ENCODE results near the gene C1QTNF1.
"Not testable (repeated sequence)": the region's sequence is repeated elsewhere in the genome, so short reads cannot be mapped to it uniquely, and the experiment has no call there.

The C1QTNF1 gene

DNA sequence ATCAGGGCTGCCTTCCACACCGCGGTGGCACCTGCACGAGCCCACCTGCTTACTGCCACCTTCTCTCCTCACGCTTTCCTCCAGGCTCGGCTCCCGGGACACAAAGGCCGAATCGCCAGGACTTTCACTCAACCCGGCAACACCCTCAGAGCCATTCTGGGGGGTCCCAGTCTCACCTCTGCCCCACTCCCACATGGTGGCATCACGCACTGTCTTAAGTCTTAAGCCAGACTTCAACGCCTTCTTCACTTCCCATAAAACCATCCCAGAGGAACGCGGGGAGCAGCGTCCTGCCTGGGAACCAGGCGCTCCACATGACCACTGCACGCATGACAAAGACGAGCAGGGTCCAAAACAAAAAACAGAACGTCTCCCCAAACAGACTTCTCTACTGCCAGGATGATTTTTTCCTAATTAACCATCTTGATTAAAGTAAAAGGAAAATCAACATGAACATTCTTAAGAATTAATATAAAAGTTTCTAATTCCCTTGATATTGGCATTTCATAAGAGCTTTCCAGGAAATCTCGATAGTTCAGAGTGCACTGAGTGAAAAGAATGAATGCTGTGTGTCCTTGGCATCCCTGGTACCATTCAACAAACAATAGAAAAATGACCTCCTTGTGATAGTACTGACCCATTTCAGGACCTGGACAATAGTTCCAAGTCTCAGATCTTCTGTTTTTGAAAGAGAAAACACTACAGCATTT, 17.0 kb upstream of the C1QTNF1 start:
- no peak for DNase-seq

DNA sequence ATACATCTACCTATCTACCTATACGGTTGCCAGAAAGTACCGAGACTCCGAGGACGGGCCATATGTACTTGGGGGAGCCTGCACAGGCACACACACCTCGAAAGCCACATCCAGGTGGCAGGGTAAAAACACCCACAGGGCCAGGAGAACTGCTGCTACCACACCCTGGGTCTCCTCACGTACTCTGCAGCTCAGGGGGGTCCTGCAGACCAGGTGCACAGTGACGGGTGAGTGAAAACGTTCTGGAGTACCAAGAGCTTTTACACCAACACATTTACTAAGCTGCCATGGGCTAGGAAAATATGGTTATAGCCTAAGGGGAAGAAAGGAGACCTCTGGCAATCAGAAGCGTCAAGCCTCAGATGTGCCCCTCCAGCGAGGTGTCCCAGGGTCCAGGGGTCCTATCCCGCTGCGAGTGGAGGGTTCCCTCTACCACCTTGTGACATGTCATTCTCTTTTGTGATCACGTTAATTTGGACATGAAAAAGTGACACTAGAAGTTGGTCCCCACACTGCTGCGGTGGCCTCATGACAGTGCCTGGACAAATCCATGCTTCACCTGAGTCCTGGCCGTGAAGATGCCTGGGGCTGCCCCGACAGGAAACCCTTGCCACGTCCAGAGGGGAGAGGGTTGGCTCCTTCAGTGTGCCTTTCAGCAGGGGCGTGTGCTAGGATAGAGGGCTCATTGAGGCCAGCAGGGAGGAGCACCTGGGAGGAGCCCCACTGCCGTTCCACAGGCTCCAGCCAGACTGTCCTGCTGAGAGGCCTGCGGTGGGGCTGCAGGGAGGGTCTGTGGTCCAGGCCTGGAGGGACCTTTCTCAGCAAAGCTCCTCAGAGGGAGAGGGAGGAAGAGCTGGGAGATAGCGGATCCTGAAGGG, 16.2 kb upstream of the C1QTNF1 start:
- DNase-seq: no peak

DNA sequence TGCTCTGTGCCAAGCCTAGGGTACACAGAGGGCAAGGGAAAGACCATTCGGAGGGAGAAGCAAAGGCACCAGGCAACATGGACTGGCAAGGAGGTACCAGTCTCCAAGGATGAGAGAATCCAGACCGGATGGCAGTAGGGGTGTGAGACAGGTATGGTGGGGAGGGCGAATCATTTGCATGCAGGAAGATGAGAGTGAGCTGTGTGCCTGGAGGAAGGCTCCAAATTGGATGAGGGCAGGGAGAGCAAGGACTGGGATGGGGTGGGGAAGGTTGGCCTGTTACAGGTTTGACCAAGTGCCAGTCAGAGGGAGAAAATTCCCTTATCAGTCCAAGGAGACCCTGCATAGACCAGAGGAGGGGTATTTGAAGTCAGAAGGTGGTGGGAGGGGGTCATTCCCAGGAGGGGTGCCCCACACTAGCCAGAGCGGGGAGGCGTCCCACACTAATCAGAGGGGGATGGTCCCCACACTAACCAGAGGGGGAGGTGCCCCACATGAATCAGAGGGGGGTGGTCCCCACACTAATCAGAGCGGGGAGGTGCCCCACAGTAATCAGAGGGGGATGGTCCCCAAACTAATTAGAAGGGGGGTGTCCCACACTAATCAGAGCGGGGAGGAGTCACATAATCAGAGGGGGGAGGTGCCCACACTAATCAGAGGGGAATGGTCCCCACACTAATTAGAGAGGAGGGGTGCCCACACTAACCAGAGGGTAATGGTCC, 15.1 kb upstream of the C1QTNF1 start:
- DNase-seq: no peak

DNA sequence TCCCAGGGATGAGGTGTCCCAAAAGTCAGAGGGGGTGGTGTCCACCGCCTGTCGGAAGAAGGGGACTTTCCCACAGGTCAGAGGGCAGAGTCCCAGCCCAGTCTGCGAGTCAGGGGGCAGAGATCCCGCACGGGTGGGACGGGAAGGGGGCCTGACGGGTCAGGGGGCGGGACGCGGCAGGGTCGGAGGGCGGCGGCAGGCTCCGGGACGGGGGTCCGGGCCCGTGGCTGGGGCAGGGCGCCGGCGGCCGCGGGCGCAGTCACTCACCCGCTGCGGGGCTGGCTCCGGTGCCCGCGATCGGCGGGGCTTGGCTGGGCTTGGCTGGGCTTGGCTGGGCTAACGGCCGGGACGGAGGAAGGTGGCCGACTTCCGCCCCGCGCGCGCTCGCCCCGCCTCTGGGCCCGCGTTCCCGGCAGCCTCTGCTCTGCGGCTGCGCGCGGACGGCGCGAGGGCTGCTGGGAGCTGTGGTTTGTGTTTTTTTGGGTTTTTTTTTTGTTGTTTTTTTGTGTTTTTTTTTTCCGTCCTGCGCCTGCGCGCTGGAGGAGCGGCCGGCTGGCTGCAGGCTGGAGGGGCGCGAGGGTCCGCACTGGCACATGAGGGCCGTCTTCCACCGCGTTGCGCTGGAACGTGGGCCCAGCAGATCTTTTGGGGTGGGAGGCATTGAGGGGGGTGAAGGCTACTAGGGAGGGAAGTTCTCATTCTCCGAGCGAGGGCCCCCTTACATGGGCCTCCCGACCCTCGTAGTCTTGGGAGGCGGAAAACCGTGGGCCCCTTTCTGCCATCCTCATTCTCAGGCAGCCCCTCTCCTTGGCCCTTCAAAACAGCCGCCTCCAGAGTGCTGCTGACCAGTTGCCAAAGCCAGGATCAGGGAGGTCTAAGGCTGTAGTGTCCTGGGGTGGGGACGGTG, 14.3 kb upstream of the C1QTNF1 start, which contains the start of gene CANT1:
Gene CANT1, minus strand, starts transcription at position 368 of the 907 bp plus-strand sequence. CDS start 12,142 bp downstream, outside the sequence.
- DNase-seq: peak; percentile 75

DNA sequence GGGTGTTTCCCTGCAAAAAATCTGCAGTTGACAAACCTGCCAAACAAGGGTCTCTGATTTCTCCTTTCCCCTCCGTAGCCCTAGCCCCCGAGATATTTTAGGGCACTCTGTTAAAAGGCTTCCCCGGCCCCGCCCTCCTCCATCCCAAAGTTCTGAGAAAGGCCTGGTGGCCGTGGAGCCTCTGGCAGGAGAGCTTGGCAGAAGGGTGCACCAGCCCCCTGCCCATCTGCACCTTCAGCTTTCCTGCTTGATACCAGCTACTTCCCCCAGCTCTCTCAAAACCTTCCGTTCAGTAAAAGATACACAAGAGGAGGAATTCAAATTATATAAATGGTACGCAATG, 13.7 kb upstream of the C1QTNF1 start:
- no peak for DNase-seq

DNA sequence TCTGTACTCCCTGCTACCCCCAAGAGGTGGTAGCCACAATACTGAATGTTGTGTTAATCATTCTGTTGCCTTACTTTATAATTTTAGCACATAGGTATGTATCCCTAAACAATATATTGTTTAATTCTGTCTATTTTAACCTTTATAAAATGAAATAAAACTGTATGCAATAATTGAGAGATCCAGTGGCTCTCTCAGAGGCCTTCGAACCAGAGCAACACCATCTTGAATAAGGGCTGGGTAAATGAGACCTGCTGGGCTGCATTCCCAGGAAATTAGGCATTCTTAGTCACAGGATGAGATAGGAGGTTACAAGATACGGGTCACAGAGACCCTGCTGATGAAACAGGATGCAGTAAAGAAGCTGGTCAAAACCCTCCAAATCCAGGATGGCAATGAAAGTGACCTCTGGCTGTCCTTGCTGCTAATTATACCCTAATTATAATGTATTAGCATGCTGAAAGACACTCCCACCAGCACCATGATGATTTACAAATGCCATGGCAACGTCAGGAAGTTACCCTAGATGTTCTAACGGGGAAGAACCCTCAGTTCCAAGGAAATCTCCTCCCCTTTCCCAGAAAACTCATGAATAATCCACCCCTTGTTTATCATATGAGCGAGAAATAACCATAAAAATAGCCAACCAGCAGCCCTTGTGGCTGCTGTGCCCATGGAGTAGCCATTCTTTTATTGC, 12.4 kb upstream of the C1QTNF1 start:
- no peak for DNase-seq

DNA sequence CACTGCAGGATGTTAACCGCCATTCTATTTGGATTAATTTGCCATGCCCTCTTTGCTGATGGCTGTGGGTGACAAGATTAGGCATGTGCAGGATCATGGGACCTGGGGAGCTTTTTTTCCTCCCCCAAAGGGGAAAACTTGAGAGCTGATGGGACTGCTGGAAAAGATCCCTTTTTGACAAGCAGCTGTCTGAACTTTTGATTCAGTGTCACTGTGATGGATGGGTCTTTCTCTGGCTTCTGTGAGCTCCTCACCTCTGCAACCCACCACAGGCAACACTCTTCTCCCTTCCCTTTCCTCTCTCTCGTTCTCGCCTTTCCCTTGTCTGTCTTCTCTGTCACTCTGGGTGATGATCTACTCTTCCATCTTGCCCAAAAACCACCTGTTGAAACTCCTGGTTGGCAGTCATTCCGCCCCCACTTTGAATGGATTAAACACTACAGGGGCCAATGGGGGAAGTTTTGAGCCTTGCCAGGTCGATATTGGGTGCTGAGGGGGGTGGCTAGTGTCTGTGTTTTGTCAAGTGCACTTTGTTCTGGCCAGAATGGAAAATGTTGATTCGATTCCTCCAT, 11.3 kb upstream of the C1QTNF1 start:
- no peak for DNase-seq

DNA sequence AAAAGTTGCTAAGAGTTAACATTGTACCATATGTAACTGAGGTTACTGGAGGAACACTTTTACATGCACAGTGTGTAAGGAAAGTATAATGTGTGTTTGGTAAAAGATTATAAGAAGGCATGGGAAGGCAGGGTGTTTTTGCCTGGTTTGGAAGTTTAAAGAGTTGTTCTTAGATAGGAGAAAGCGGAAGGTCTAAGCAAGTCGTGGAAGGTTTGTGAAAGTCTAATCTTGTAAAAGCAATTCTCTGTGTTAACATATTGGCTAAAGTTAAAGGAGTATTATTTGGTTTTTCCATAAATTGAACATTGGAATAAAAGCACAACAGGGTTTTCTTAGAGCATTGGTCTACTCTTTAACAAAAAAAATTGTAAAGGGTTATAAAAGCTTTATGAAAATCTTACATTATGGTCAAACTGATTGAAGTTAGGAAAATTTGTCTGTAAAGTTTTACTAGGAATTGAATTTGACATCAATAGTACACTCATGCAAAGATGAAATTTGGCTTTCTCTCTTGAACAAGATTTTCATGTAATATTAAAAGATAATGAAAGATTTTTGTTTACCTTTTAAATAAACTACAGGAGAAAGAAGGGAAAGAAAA, 9.7 kb upstream of the C1QTNF1 start:
- DNase-seq: no peak

DNA sequence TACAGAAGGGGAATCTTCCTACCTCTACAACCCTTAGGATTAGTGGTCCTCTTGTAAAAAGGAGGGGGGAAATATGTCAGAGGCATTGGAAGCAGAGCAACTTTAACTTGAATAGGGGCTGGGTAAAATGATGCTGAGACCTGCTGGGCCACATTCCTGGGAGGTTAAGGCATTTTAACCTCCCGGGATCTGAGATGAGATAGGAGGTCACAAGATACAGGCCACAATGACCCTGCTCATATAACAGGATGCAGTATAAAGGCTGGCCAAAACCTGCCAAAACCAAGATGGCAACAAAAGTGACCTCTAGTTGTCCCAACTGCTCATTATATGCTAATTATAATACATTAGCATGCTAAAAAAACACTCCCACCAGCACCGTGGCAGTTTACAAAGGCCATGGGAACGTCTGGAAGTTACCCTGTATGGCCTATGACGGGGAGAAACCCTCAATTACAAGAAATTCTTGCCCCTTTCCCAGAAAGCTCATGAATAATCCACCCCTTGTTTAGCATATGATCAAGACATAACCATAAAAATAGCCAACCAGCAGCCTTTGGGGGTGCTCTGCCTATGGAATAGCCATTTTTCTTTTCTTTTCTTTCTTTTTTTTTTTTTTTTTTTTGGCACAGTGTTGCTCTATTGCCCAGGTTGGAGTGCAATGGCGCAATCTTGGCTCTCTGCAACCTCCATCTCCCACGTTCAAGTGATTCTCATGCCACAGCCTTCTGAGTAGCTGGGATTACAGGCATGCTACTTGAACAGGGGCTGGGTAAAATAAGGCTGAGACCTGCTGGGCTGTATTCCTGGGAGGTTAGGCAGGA, 6.2 kb upstream of the C1QTNF1 start:
- no peak for DNase-seq

DNA sequence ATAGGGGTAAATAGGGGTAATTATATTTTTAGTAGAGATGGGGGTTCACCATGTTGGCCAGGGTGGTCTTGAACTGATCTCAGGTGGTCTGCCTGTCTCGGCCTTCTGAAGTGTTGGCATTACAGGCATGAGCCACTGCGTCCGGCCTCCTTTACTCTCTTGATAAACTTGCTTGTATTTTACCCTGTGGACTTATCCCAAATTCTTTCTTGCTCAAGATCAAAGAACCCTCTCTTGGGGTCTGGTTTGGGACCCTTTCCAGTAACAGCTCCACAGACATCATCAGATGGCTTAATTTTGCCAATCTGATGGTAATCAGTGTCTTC, 5.6 kb upstream of the C1QTNF1 start:
- no peak for DNase-seq

DNA sequence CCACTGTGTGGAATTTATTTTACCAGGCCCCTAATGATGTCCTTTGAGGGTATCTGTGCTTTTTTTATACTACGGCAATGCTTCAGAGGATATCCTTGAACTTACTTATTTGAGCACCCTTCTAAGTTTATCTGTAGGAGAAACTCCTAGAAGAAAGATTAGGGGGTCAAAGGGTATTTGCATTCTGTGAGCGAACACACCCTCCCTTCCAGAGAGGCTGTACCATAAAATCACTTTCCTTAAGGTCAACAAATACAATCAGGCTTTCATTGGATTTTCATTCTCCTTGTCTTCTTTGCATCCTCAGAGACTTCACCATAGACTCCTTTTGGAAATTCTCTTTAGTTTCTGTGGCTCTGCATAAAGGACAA, 4.7 kb upstream of the C1QTNF1 start:
- DNase-seq: no peak

DNA sequence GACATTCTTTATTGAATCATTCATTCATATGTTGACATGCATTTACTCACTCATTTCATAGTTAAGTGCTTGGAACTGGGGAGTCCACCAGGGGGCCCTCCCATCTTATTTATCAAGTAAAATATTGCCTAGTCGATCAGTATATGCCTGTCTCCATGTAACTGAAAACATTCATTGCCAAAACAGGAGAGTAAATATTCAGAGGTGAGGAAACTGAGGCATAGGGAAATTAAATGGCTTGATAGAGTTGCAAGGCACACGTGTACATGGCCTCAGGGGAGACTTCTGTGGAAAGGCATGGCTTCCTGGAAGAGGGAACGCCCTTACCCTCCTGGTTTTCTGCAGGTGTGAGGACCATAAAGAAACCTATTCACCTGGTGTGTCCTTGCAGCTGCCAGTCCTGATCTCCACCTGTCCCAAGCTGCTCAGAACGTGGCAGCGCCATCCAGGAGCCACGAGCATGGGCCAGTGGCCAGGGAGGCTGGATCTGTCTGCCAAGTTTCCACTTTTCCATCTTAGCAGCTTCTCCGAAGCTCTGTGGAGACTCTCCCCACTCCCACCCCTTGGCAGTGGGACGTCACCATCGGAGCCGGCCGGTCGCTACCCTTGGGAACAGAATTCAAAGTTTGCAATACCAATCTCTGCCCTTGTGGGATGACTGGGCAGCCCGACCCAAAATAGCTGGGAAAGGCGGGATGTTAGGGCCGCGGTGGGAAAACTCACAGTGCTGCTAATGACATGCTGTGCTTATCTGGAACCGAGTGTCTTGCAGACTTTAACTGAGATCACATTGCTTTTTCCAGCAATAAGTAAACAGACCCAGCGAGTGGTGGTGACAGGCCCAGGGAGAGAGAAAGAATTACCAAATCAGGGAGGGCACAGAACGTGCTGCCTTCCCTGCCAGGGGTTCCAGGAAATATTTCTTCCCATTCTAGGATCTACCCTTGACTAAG, 4.1 kb upstream of the C1QTNF1 start:
- peak; percentile 39 for DNase-seq

DNA sequence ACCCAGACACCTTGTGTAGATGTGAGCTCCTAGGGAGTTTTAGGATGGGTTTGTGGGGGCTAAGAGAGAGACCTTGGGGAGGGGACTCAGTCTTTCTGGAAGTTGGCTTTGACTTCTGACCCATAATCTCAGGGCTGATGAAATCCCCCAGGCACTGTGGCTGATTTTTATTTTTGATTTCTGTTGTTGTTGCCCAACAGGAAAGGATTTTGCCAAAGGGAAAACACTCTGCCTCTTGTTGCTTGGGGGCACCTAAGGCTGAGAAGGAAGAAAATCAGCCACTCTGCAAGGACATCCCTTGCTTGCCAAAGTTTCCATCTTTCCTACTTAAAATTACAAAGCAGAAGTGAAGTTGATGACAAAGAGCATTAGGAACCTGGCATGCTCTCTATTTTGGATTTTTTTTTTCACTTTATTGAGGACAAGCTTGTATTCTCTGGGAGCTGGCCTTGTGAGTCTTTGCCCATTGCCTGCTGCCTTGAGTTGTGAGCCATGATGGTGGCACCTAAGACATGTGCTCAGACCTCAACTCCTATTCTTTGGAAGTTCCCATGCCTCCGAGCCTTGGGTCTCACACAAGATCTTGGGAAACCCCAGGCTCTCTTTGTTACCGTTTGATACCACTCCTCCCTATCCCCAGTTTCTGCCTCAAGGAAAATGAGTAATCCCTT, 3.2 kb upstream of the C1QTNF1 start:
- no peak for DNase-seq

DNA sequence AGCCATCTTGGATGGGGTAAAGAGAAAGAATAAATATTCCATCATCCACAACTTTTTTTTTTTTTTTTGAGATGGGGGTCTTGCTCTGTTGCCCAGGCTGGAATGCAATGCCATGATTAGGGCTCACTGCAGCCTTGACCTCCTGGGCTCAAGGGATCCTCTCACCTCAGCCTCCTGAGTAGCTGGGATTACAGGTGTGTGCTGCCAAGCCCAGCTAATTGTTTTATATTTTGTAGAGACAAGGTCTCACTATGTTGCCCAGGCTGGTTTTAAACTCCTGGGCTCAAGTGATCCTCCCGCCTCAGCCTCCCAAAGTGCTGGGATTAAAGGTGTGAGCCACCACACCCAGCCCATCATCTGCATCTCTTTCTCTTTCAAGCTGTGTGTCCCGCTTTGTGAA, 2.0 kb upstream of the C1QTNF1 start:
- not testable (repeated sequence) for DNase-seq

DNA sequence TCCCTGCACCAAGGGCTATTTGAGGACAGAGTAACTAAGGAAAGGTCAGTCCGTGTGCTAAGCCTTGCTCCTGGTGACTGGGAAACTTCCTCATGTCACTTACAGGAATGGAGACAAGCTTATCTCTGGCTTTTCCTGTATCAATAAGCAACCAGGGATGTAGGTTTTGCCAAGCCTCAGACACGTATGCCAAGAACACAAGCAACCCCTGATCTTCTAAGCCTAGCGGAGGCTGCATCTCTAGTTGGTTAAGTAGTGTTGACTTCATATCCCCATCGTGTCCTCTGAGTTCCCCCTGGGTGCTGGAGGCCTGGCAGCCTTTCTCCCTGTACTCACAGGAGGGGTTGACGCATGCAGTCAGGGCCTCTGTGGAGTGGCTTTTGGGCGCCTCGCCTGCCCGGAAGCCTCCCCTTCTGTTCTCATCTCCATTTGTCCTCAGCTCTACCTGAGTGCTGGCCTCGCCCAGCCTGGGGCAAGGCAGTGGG, 1.4 kb upstream of the C1QTNF1 start:
- DNase-seq: no peak

DNA sequence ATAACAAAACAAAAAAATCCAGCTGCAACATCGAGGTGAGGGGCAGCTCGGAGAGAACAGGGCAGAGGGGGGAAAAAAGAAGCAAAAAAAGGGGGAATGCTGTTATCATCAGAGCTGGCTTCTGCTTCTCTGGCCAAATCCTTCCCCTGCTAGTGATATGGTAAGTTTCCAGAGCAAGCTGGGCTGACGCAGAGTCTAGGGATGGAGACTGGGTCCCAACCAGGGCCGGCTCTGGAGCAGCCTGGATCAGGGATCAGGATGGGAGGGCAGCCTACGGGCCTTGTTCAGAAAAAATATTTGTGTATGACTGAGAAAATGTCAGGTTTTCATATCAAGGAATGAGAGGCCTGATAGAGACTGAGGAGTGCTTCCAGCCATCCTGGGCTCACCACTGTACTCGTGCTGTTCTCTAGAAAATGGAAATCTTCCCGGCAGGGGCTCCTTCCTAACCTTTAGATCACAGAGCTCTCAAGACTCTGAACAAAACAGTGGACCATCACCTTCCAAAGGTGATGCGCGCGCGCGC, 726 bp upstream of the C1QTNF1 start:
- no peak for DNase-seq

DNA sequence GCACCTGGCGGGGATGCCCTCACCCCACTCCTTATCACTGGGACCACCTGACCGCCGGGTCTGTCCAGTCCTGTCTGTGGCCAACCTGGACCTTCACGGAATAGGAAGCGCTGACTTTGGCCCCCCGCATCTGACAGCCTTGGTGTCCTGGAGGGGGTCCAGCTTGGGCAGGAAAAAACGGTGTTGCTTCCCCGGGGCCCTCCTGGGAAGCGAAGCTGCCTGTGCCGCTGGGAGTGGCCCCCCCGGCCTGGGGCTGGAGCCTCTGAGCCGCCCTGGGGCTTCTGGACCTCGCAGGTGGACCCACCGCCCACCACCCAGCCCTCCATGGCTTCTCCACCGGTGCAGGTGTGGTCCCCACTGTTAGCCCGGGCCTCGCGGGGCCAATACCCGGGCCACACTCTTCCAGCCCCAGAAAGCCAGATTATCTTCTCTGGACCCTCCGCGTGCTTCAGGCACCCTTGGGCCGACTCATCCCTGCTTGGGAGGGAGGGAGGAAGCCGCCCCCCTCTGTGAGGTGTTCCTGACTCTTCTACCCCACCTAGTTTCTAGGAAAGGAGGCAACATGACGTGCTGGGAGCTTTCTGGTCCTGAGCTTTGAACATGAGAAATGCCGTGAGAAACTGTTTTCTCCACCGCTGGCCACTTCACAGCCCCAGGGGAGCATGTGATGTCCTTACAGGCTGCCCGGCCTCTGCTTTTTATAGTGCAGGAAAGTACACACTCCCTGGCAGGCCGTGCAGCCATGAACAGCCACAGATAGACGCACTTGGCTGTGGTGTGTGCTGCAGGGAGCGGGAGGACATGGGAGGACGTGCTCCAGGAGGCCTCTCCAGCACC, 1.1 kb downstream of the C1QTNF1 start:
- DNase-seq: no peak
